SJCRH30 (cell line): ENCODE data around the gene FHL1. TPM values are rescaled to one million over a fixed set of nuclear protein-coding genes. Genes with fewer than 3 reads are reported as not detected.

ENCODE experiments used
- DNase-seq, 2 experiments: peaks; one replicate each; pipeline ENCODE4 v3.0.0-alpha.2; 2015 to 2020
- H3K27ac ChIP-seq: fragments of 250-450 bp; sonication (Bioruptor Pico); 2 replicates; pipeline ENCODE4 v1.5.1; 2020; ENCODE audit warnings: mild to moderate bottlenecking, moderate library complexity
- H3K27me3 ChIP-seq: fragments of 250-450 bp; sonication (Bioruptor Pico); 2 replicates; pipeline ENCODE4 v1.5.1; 2020; ENCODE audit warnings: mild to moderate bottlenecking, moderate library complexity
- H3K36me3 ChIP-seq: fragments of 250-450 bp; sonication (Bioruptor Pico); 2 replicates; pipeline ENCODE4 v1.5.1; 2020; ENCODE audit warnings: mild to moderate bottlenecking, moderate library complexity
- H3K4me1 ChIP-seq: fragments of 250-450 bp; sonication (Bioruptor Pico); 2 replicates; pipeline ENCODE4 v1.5.1; 2020; ENCODE audit warnings: mild to moderate bottlenecking, moderate library complexity
- H3K4me3 ChIP-seq: fragments of 250-450 bp; sonication (Bioruptor Pico); 2 replicates; pipeline ENCODE4 v1.5.1; 2020; ENCODE audit warnings: mild to moderate bottlenecking, moderate library complexity
- H3K9me3 ChIP-seq: fragments of 250-450 bp; sonication (Bioruptor Pico); replicated peaks from 2 replicates; pipeline ENCODE4 v1.5.1; 2020; ENCODE audit warnings: mild to moderate bottlenecking, moderate library complexity
- total RNA-seq: library from RNA; depleted of rRNA; stranded (reverse); fragments of >200 nt; shearing (Covaris generic); gene quantifications from 2 replicates; pipeline ENCODE4 v1.2.3, GENCODE V29; 2014

The FHL1 gene
- total RNA-seq, 1 experiment from 2014 or later: 55.7 TPM

GRCh38 chrX:136203438-136203837 lies 56.1 kb downstream of the FHL1 start:
- no peak for DNase-seq
- H3K4me3 ChIP-seq: no peak overlapping the region
- H3K27ac ChIP-seq: no peak overlapping the region
- no peaks in the 10 kb centered on the region for H3K36me3 ChIP-seq
- no peaks in the 10 kb centered on the region for H3K9me3 ChIP-seq
- H3K27me3 ChIP-seq: no peaks in the 10 kb centered on the region
- H3K4me1 ChIP-seq: no peaks in the 10 kb centered on the region

GRCh38 chrX:136203951-136204350 lies 56.6 kb downstream of the FHL1 start:
- Histone ChIP-seq H3K4me1 (no peaks in the 10 kb centered on the region), H3K9me3 (no peaks in the 10 kb centered on the region), H3K27me3 (no peaks in the 10 kb centered on the region), H3K27ac (no peak overlapping the region), H3K36me3 (no peaks in the 10 kb centered on the region), H3K4me3 (no peak overlapping the region)
- no peak for DNase-seq

GRCh38 chrX:136204571-136204970 lies 57.2 kb downstream of the FHL1 start:
- Histone ChIP-seq H3K27me3 (no peaks in the 10 kb centered on the region), H3K9me3 (no peaks in the 10 kb centered on the region), H3K4me3 (no peak overlapping the region), H3K36me3 (no peaks in the 10 kb centered on the region), H3K27ac (no peak overlapping the region), H3K4me1 (no peaks in the 10 kb centered on the region)
- no peak for DNase-seq

- no peak overlapping the region for H3K4me3 ChIP-seq
- no peaks in the 10 kb centered on the region for H3K4me1 ChIP-seq
- no peaks in the 10 kb centered on the region for H3K36me3 ChIP-seq
- DNase-seq: no peak
- no peaks in the 10 kb centered on the region for H3K27me3 ChIP-seq
- H3K9me3 ChIP-seq: no peaks in the 10 kb centered on the region
- no peak overlapping the region for H3K27ac ChIP-seq
These were observed 58.6 kb downstream of the FHL1 start for GRCh38 chrX:136205882-136206380.

GRCh38 chrX:136206916-136207315 lies 59.6 kb downstream of the FHL1 start:
- H3K27me3 ChIP-seq: no peaks in the 10 kb centered on the region
- H3K9me3 ChIP-seq: no peaks in the 10 kb centered on the region
- no peak overlapping the region for H3K27ac ChIP-seq
- no peak for DNase-seq
- no peaks in the 10 kb centered on the region for H3K36me3 ChIP-seq
- H3K4me3 ChIP-seq: no peak overlapping the region
- no peaks in the 10 kb centered on the region for H3K4me1 ChIP-seq

- no peak for DNase-seq
These were observed 60.2 kb downstream of the FHL1 start for GRCh38 chrX:136207546-136207945.

GRCh38 chrX:136209016-136209738 lies 61.8 kb downstream of the FHL1 start:
- Histone ChIP-seq H3K4me1 (peaks cover 7% of the 10 kb centered on the region), H3K36me3 (no peaks in the 10 kb centered on the region), H3K27ac (no peak overlapping the region), H3K4me3 (no peak overlapping the region), H3K9me3 (no peaks in the 10 kb centered on the region), H3K27me3 (no peaks in the 10 kb centered on the region)
- peak in 1 of 2 experiments; percentile 34 for DNase-seq

More at GRCh38 chrX:136207546-136207945, 60.2 kb downstream of the FHL1 start:
- Histone ChIP-seq H3K4me3 (no peak overlapping the region), H3K4me1 (no peaks in the 10 kb centered on the region), H3K27me3 (no peaks in the 10 kb centered on the region), H3K9me3 (no peaks in the 10 kb centered on the region), H3K36me3 (no peaks in the 10 kb centered on the region), H3K27ac (no peak overlapping the region)

GRCh38 chrX:136209751-136210150 lies 62.4 kb downstream of the FHL1 start:
- Histone ChIP-seq H3K27me3 (no peaks in the 10 kb centered on the region), H3K36me3 (no peaks in the 10 kb centered on the region), H3K9me3 (no peaks in the 10 kb centered on the region), H3K4me1 (peaks cover 12% of the 10 kb centered on the region), H3K27ac (no peak overlapping the region), H3K4me3 (no peak overlapping the region)
- DNase-seq: no peak

GRCh38 chrX:136210243-136210642 lies 62.9 kb downstream of the FHL1 start:
- H3K9me3 ChIP-seq: no peaks in the 10 kb centered on the region
- no peak for DNase-seq
- no peaks in the 10 kb centered on the region for H3K27me3 ChIP-seq
- H3K4me3 ChIP-seq: no peak overlapping the region
- no peaks in the 10 kb centered on the region for H3K36me3 ChIP-seq
- H3K27ac ChIP-seq: no peak overlapping the region
- peaks cover 17% of the 10 kb centered on the region for H3K4me1 ChIP-seq

- no peaks in the 10 kb centered on the region for H3K27me3 ChIP-seq
These were observed 63.5 kb downstream of the FHL1 start for GRCh38 chrX:136210806-136211205.

GRCh38 chrX:136211766-136212556 lies 64.6 kb downstream of the FHL1 start:
- Histone ChIP-seq H3K4me3 (no peak overlapping the region), H3K27ac (no peak overlapping the region), H3K36me3 (no peaks in the 10 kb centered on the region), H3K27me3 (no peaks in the 10 kb centered on the region), H3K4me1 (peaks cover 24% of the 10 kb centered on the region), H3K9me3 (no peaks in the 10 kb centered on the region)
- no peak for DNase-seq

More at GRCh38 chrX:136210806-136211205, 63.5 kb downstream of the FHL1 start:
- Histone ChIP-seq H3K27ac (no peak overlapping the region), H3K4me1 (peaks cover 22% of the 10 kb centered on the region), H3K4me3 (no peak overlapping the region), H3K9me3 (no peaks in the 10 kb centered on the region), H3K36me3 (no peaks in the 10 kb centered on the region)
- DNase-seq: no peak

GRCh38 chrX:136212557-136213111 lies 65.3 kb downstream of the FHL1 start:
- H3K36me3 ChIP-seq: no peaks in the 10 kb centered on the region
- DNase-seq: no peak

GRCh38 chrX:136214551-136214950 lies 67.2 kb downstream of the FHL1 start:
- Histone ChIP-seq H3K36me3 (no peaks in the 10 kb centered on the region), H3K4me1 (peaks cover 24% of the 10 kb centered on the region), H3K27me3 (no peaks in the 10 kb centered on the region), H3K27ac (peak overlapping the region; percentile 84), H3K4me3 (no peak overlapping the region), H3K9me3 (no peaks in the 10 kb centered on the region)
- peak; percentile 83 to 84 for DNase-seq

More at GRCh38 chrX:136212557-136213111, 65.3 kb downstream of the FHL1 start:
- no peaks in the 10 kb centered on the region for H3K27me3 ChIP-seq
- peaks cover 24% of the 10 kb centered on the region for H3K4me1 ChIP-seq
- H3K4me3 ChIP-seq: no peak overlapping the region
- H3K9me3 ChIP-seq: no peaks in the 10 kb centered on the region
- H3K27ac ChIP-seq: no peak overlapping the region

GRCh38 chrX:136215559-136215958 lies 68.2 kb downstream of the FHL1 start:
- no peaks in the 10 kb centered on the region for H3K27me3 ChIP-seq
- peaks cover 24% of the 10 kb centered on the region for H3K4me1 ChIP-seq
- peak overlapping the region; percentile 84 for H3K27ac ChIP-seq
- DNase-seq: no peak
- no peaks in the 10 kb centered on the region for H3K9me3 ChIP-seq
- no peak overlapping the region for H3K4me3 ChIP-seq
- peaks cover 2% of the 10 kb centered on the region; the same call in 1 of the 2 replicates for H3K36me3 ChIP-seq

- no peak for DNase-seq
- no peak overlapping the region for H3K4me3 ChIP-seq
- peaks cover 9% of the 10 kb centered on the region; the same call in 1 of the 2 replicates for H3K36me3 ChIP-seq
- no peaks in the 10 kb centered on the region for H3K9me3 ChIP-seq
- H3K4me1 ChIP-seq: peaks cover 11% of the 10 kb centered on the region
- no peaks in the 10 kb centered on the region for H3K27me3 ChIP-seq
- H3K27ac ChIP-seq: no peak overlapping the region
These were observed 72.6 kb downstream of the FHL1 start for GRCh38 chrX:136219893-136220292.
